GM23338 (cell line): ENCODE results near the gene RNASET2. TPM values are rescaled to one million over a fixed set of nuclear protein-coding genes. Genes with fewer than 3 reads are reported as not detected.
"Not testable (repeated sequence)": the region's sequence is repeated elsewhere in the genome, so short reads cannot be mapped to it uniquely, and the experiment has no call there.

ENCODE experiments used
- ATAC-seq: fragments of 200-7000 bp; cut with Tn5 transposase; 3 replicates; pipeline ENCODE4 v1.9.1; 2020
- DNase-seq: peaks from one replicate; pipeline ENCODE4 v3.0.0-alpha.2; 2015; ENCODE audit warnings: low spot score
- H2AFZ ChIP-seq: fragments of 200-600 bp; sonication (generic); 2 replicates; pipeline ENCODE4 v1.8.0; 2016; ENCODE audit warnings: antibody characterized with exemption, mild to moderate bottlenecking, moderate library complexity
- H3F3A ChIP-seq: fragments of 200-600 bp; sonication (generic); replicated peaks from 2 replicates; pipeline ENCODE4 v1.8.0; 2017; ENCODE audit warnings: antibody characterized with exemption, mixed run types, low read depth
- H3K27ac ChIP-seq: fragments of 200-600 bp; sonication (generic); 2 replicates; pipeline ENCODE4 v1.6.1; 2016; ENCODE audit warnings: low read depth
- H3K27me3 ChIP-seq: fragments of 200-600 bp; sonication (generic); 2 replicates; pipeline ENCODE4 v1.8.0; 2016; ENCODE audit warnings: mild to moderate bottlenecking, mixed run types, moderate library complexity; ENCODE audit not compliant: insufficient read depth
- H3K36me3 ChIP-seq: fragments of 200-600 bp; sonication (generic); 2 replicates; pipeline ENCODE4 v1.8.0; 2016; ENCODE audit warnings: mild to moderate bottlenecking; ENCODE audit not compliant: insufficient read depth
- H3K4me1 ChIP-seq: fragments of 200-600 bp; sonication (generic); 2 replicates; pipeline ENCODE4 v1.8.0; 2016; ENCODE audit warnings: mild to moderate bottlenecking, moderate library complexity; ENCODE audit not compliant: insufficient read depth
- H3K4me2 ChIP-seq: fragments of 200-600 bp; sonication (generic); 2 replicates; pipeline ENCODE4 v1.7.1; 2017; ENCODE audit warnings: mixed run types
- H3K4me3 ChIP-seq: fragments of 200-600 bp; sonication (generic); 2 replicates; pipeline ENCODE4 v1.6.1; 2016; ENCODE audit warnings: mixed run types
- H3K79me2 ChIP-seq: fragments of 200-600 bp; sonication (generic); replicated peaks from 2 replicates; pipeline ENCODE4 v1.8.0; 2017; ENCODE audit warnings: mild to moderate bottlenecking; ENCODE audit not compliant: insufficient read depth
- H3K9me2 ChIP-seq: fragments of 200-600 bp; sonication (generic); 2 replicates; pipeline ENCODE4 v1.8.0; 2017; ENCODE audit not compliant: insufficient read depth
- H4K20me1 ChIP-seq: fragments of 200-600 bp; sonication (generic); replicated peaks from 2 replicates; pipeline ENCODE4 v1.8.0; 2017; ENCODE audit warnings: mild to moderate bottlenecking; ENCODE audit not compliant: insufficient read depth
- H3K27ac Mint-ChIP-seq: 2 replicates; pipeline ENCODE4 v1.8.0; 2020; ENCODE audit warnings: inconsistent platforms, mild to moderate bottlenecking, moderate library complexity, mixed read lengths
- H3K27me3 Mint-ChIP-seq: 3 replicates; pipeline ENCODE4 v1.8.0; 2022; ENCODE audit warnings: low read depth, mild to moderate bottlenecking, moderate library complexity, mixed read lengths, inconsistent platforms; ENCODE audit not compliant: insufficient read depth, poor library complexity
- H3K36me3 Mint-ChIP-seq: 3 replicates; pipeline ENCODE4 v1.8.0; 2021; ENCODE audit warnings: low read depth, mild to moderate bottlenecking, inconsistent platforms, moderate library complexity, mixed read lengths
- H3K4me1 Mint-ChIP-seq: 3 replicates; pipeline ENCODE4 v1.8.0; 2020; ENCODE audit warnings: mild to moderate bottlenecking, inconsistent platforms, mixed read lengths
- H3K4me3 Mint-ChIP-seq: 3 replicates; pipeline ENCODE4 v1.8.0; 2021; ENCODE audit warnings: moderate library complexity, mild to moderate bottlenecking, inconsistent platforms, mixed read lengths
- H3K9me3 Mint-ChIP-seq: 3 replicates; pipeline ENCODE4 v1.8.0; 2020; ENCODE audit warnings: moderate library complexity, mild to moderate bottlenecking, inconsistent platforms, mixed read lengths
- CREB1 ChIP-seq: fragments of 250-450 bp; sonication (Bioruptor Pico); IDR thresholded peaks from 2 replicates; pipeline ENCODE4 v1.5.0; 2020; ENCODE audit warnings: low read depth, mild to moderate bottlenecking, moderate library complexity
- CTCF ChIP-seq, 2 experiments: fragments of 200-600 bp in 1 of 2; sonication (generic) in 1 of 2; conservative IDR thresholded peaks; 2 replicates each; pipeline versions ENCODE4 v1.5.1 to v1.6.1; 2016 to 2017; ENCODE audit warnings: antibody characterized with exemption in 2 of 2, low read depth in 2 of 2, mild to moderate bottlenecking in 2 of 2, moderate library complexity in 1 of 2
- ETS1 ChIP-seq: IDR thresholded peaks from 2 replicates; pipeline ENCODE4 v1.6.1; 2016; ENCODE audit warnings: antibody characterized with exemption
- EZH2 ChIP-seq: fragments of 200-600 bp; sonication (generic); IDR thresholded peaks from one replicate; pipeline ENCODE4 v1.8.0; 2017; ENCODE audit warnings: antibody characterized with exemption, mild to moderate bottlenecking, low read depth; ENCODE audit not compliant: unreplicated experiment
- EZH2phosphoT487 ChIP-seq: fragments of 200-600 bp; sonication (generic); IDR thresholded peaks from one replicate; pipeline ENCODE4 v1.8.1; 2018; ENCODE audit warnings: antibody characterized with exemption; ENCODE audit not compliant: unreplicated experiment
- JUNB ChIP-seq: IDR thresholded peaks from one replicate; pipeline ENCODE4 v1.6.1; 2016; ENCODE audit warnings: antibody characterized with exemption; ENCODE audit not compliant: unreplicated experiment
- NANOG ChIP-seq: IDR thresholded peaks from 2 replicates; pipeline ENCODE4 v1.6.1; 2016; ENCODE audit warnings: antibody characterized with exemption, borderline replicate concordance
- POLR2AphosphoS5 ChIP-seq: IDR thresholded peaks from 2 replicates; pipeline ENCODE4 v1.6.1; 2016; ENCODE audit warnings: antibody characterized with exemption, low read depth
- REST ChIP-seq: IDR thresholded peaks from one replicate; pipeline ENCODE4 v1.6.1; 2018; ENCODE audit warnings: antibody characterized with exemption; ENCODE audit not compliant: unreplicated experiment
- STAT1 ChIP-seq: IDR thresholded peaks from one replicate; pipeline ENCODE4 v1.6.1; 2016; ENCODE audit warnings: antibody characterized with exemption; ENCODE audit not compliant: unreplicated experiment
- ZNF114 ChIP-seq: fragments of 250-450 bp; sonication (Bioruptor Pico); IDR thresholded peaks from 2 replicates; pipeline ENCODE4 v1.5.0; 2020; ENCODE audit warnings: mild to moderate bottlenecking, moderate library complexity
- ZNF331 ChIP-seq: fragments of 250-450 bp; sonication (Bioruptor Pico); IDR thresholded peaks from 2 replicates; pipeline ENCODE4 v1.5.0; 2020; ENCODE audit warnings: low read depth, mild to moderate bottlenecking, moderate library complexity
- polyA plus RNA-seq: library from polyadenylated mRNA; unstranded; fragments of >200 nt; fragmentation: Nextera tagmentation; extraction: Ambion mirVana; gene quantifications from 2 replicates; pipeline ENCODE4 v1.2.1, GENCODE V29; 2016
- total RNA-seq: library from RNA; depleted of rRNA; stranded (reverse); fragments of >200 nt; shearing (Covaris generic); gene quantifications from 2 replicates; pipeline ENCODE4 v1.2.3, GENCODE V29; 2014

RNASET2 gene
- total and polyA plus RNA-seq, 2 experiments from 2014 or later: 40.5 to 62.8 TPM

- peaks cover 21% of the 10 kb centered on the region for H3K27me3 Mint-ChIP-seq
- H3K36me3 Mint-ChIP-seq: peaks cover 9% of the 10 kb centered on the region; the same call in 1 of the 3 replicates
- Histone ChIP-seq H3K4me3 (no peak overlapping the region), H4K20me1 (no peaks in the 10 kb centered on the region), H3K27ac (no peak overlapping the region), H3K79me2 (no peaks in the 10 kb centered on the region), H3K36me3 (no peaks in the 10 kb centered on the region), H3K4me2 (no peak overlapping the region), H3K27me3 (no peaks in the 10 kb centered on the region), H3K4me1 (no peaks in the 10 kb centered on the region), H3F3A (no peaks in the 10 kb centered on the region), H3K9me2 (no peaks in the 10 kb centered on the region), H2AFZ (no peak overlapping the region)
- no peak for TF ChIP-seq JUNB
- no peak for TF ChIP-seq EZH2phosphoT487
- no peak for TF ChIP-seq ZNF331 (CRISPR knock-in tag)
- no peak for TF ChIP-seq EZH2
- TF ChIP-seq POLR2AphosphoS5: no peak
- TF ChIP-seq STAT1: no peak
- TF ChIP-seq CREB1 (CRISPR knock-in tag): no peak
- no peak for TF ChIP-seq REST
- no peak for TF ChIP-seq CTCF (conservative IDR thresholded peaks at IDR 0.05; ENCODE audit: low read depth in 2 of 2)
- no peak for TF ChIP-seq ZNF114
- no peak for TF ChIP-seq ETS1
- no peak for TF ChIP-seq NANOG
- no peak for DNase-seq
- H3K9me3 Mint-ChIP-seq: peaks cover 7% of the 10 kb centered on the region
- no peak overlapping the region for H3K4me3 Mint-ChIP-seq
- no peak for ATAC-seq
- no peak overlapping the region for H3K27ac Mint-ChIP-seq
- H3K4me1 Mint-ChIP-seq: peaks cover 12% of the 10 kb centered on the region
Measured at GRCh38 chr6:166898910-166899309, 57.4 kb downstream of the RNASET2 start.

- H3K36me3 Mint-ChIP-seq, H3K79me2 ChIP-seq, ATAC-seq: not testable (repeated sequence)
Measured at GRCh38 chr6:166894614-166895013, 61.7 kb downstream of the RNASET2 start.

GRCh38 chr6:166892472-166892871 is 63.9 kb downstream of the RNASET2 start:
- H3K79me2 ChIP-seq, H3F3A ChIP-seq, H3K36me3 ChIP-seq, H3K27me3 Mint-ChIP-seq, DNase-seq, H2AFZ ChIP-seq, ATAC-seq, H3K4me1 Mint-ChIP-seq, H3K27me3 ChIP-seq, H3K4me3 ChIP-seq, H3K27ac ChIP-seq, H3K4me2 ChIP-seq, H3K27ac Mint-ChIP-seq, H4K20me1 ChIP-seq, H3K4me3 Mint-ChIP-seq, H3K4me1 ChIP-seq, H3K9me2 ChIP-seq: not testable (repeated sequence)
- peaks cover 16% of the 10 kb centered on the region for H3K9me3 Mint-ChIP-seq
- H3K36me3 Mint-ChIP-seq: peaks cover 11% of the 10 kb centered on the region; the same call in 1 of the 3 replicates

More at GRCh38 chr6:166894614-166895013, 61.7 kb downstream of the RNASET2 start:
- not testable (repeated sequence) for H2AFZ ChIP-seq, H3K4me2 ChIP-seq, H3K27me3 Mint-ChIP-seq, H4K20me1 ChIP-seq, H3K4me1 ChIP-seq, H3K4me3 Mint-ChIP-seq, H3K36me3 ChIP-seq, H3K4me3 ChIP-seq, H3K9me2 ChIP-seq, H3K27ac ChIP-seq, H3K27me3 ChIP-seq, DNase-seq, H3K27ac Mint-ChIP-seq, H3F3A ChIP-seq
- peaks cover 11% of the 10 kb centered on the region for H3K9me3 Mint-ChIP-seq
- peaks cover 13% of the 10 kb centered on the region for H3K4me1 Mint-ChIP-seq

- not testable (repeated sequence) for H2AFZ ChIP-seq, H3K27me3 Mint-ChIP-seq, H3K4me1 ChIP-seq, H3K27ac ChIP-seq, H4K20me1 ChIP-seq, DNase-seq, H3K4me3 ChIP-seq, H3K27ac Mint-ChIP-seq, H3K79me2 ChIP-seq, ATAC-seq, H3K27me3 ChIP-seq, H3K36me3 ChIP-seq, H3F3A ChIP-seq, H3K4me3 Mint-ChIP-seq, H3K4me1 Mint-ChIP-seq, H3K9me2 ChIP-seq, H3K4me2 ChIP-seq
- peaks cover 39% of the 10 kb centered on the region for H3K9me3 Mint-ChIP-seq
- H3K36me3 Mint-ChIP-seq: peaks cover 15% of the 10 kb centered on the region
Measured at GRCh38 chr6:166886773-166887172, 69.6 kb downstream of the RNASET2 start.
